Measurements from ENCODE around the gene GALNT1. TPM values are rescaled to one million over a fixed set of nuclear protein-coding genes. Genes with fewer than 3 reads are reported as not detected.
A peak's percentile ranks its signal among the peaks of the same experiment; 100 is the strongest.

The GALNT1 gene
- total RNA-seq, 1 donor from 2014 or later: 113 TPM

DNA sequence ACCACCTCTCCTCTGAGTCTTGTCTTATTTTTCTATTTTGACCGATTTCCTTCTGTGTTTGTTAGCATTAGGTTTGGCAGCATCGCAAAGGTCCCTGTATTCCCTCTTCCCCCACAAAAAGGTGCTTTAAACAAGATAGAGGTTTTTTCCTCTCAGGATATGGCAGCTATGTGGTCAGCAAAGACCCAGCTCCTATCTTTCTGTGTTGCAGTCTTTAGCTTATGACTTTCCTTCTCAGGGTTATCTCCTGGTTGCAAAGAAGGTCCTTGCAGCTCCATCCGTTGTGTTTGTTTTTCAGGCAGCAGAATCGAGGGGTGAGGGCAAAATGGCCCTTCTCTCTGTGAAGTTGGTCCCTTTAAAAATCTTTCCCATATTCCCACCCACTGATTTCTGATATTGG lies 38.4 kb downstream of the GALNT1 start:
- H3K4me1 Mint-ChIP-seq: no peaks in the 10 kb centered on the region
- TF ChIP-seq, protein P1, sequence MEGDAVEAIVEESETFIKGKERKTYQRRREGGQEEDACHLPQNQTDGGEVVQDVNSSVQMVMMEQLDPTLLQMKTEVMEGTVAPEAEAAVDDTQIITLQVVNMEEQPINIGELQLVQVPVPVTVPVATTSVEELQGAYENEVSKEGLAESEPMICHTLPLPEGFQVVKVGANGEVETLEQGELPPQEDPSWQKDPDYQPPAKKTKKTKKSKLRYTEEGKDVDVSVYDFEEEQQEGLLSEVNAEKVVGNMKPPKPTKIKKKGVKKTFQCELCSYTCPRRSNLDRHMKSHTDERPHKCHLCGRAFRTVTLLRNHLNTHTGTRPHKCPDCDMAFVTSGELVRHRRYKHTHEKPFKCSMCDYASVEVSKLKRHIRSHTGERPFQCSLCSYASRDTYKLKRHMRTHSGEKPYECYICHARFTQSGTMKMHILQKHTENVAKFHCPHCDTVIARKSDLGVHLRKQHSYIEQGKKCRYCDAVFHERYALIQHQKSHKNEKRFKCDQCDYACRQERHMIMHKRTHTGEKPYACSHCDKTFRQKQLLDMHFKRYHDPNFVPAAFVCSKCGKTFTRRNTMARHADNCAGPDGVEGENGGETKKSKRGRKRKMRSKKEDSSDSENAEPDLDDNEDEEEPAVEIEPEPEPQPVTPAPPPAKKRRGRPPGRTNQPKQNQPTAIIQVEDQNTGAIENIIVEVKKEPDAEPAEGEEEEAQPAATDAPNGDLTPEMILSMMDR (IDR thresholded peaks at IDR 0.05): no peak
- TF ChIP-seq EZH2 (IDR thresholded peaks at IDR 0.05) (no peak), EZH2phosphoT487 (IDR thresholded peaks at IDR 0.05) (no peak)
- peaks cover 61% of the 10 kb centered on the region for H3K79me2 ChIP-seq (ENCODE audit: low read depth)
- peaks cover 33% of the 10 kb centered on the region for H3K4me1 ChIP-seq
- peaks cover 17% of the 10 kb centered on the region for H3K36me3 Mint-ChIP-seq
- H2AFZ ChIP-seq (replicated peaks): no peak overlapping the region
- H3K27me3 ChIP-seq: no peaks in the 10 kb centered on the region
- H3K27ac ChIP-seq: no peak overlapping the region
- H3K9me3 ChIP-seq (ENCODE audit: low read depth): peaks cover 4% of the 10 kb centered on the region
- H3K9ac ChIP-seq: no peak overlapping the region
- no peaks in the 10 kb centered on the region for H3K36me3 ChIP-seq
- peaks cover 24% of the 10 kb centered on the region for H3K9me3 Mint-ChIP-seq
- no peaks in the 10 kb centered on the region for H4K20me1 ChIP-seq (ENCODE audit: low read depth)
- H3K27me3 Mint-ChIP-seq (ENCODE audit: insufficient read depth, low read depth): no peaks in the 10 kb centered on the region
- no peak overlapping the region for H3K4me2 ChIP-seq
- no peak overlapping the region for H3K4me3 Mint-ChIP-seq
- H3F3A ChIP-seq (ENCODE audit: low read depth): no peaks in the 10 kb centered on the region
- no peak overlapping the region for H3K4me3 ChIP-seq
- DNase-seq (ENCODE audit: low spot score): no peak
- peak overlapping the region; percentile 43 for H3K27ac Mint-ChIP-seq

DNA sequence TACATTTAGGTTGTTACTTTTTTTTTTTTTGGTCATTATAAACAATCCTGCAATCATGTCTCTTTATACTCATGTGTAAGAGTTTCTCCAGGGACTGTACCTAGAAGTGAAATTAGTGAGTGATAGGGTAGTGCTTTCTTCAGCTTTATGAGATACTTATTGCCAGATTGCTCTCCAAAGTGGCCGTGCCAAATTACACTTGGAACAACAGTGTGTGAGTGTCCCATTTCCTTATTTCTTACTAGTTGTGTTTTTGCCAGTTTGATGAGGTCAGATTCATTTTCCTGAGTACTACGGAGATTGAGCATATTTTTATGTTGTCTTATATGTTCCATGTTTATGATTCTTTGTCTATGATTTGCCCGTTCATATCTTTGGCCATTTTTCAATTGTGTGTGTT lies 39.2 kb downstream of the GALNT1 start:
- peaks cover 33% of the 10 kb centered on the region for H3K4me1 ChIP-seq
- no peak overlapping the region for H3K4me2 ChIP-seq
- peaks cover 32% of the 10 kb centered on the region for H3K9me3 Mint-ChIP-seq
- H3K27me3 Mint-ChIP-seq (ENCODE audit: insufficient read depth, low read depth): no peaks in the 10 kb centered on the region
- no peak for DNase-seq (ENCODE audit: low spot score)
- no peaks in the 10 kb centered on the region for H3F3A ChIP-seq (ENCODE audit: low read depth)
- no peaks in the 10 kb centered on the region for H3K4me1 Mint-ChIP-seq
- H3K4me3 Mint-ChIP-seq: no peak overlapping the region
- H4K20me1 ChIP-seq (ENCODE audit: low read depth): no peaks in the 10 kb centered on the region
- no peak for TF ChIP-seq EZH2phosphoT487 (IDR thresholded peaks at IDR 0.05)
- TF ChIP-seq, protein P1 (IDR thresholded peaks at IDR 0.05): no peak
- TF ChIP-seq EZH2 (IDR thresholded peaks at IDR 0.05): no peak
- no peaks in the 10 kb centered on the region for H3K27me3 ChIP-seq
- H3K36me3 ChIP-seq: no peaks in the 10 kb centered on the region
- H3K9me3 ChIP-seq (ENCODE audit: low read depth): peaks cover 4% of the 10 kb centered on the region
- H3K79me2 ChIP-seq (ENCODE audit: low read depth): peaks cover 65% of the 10 kb centered on the region
- H3K27ac ChIP-seq: no peak overlapping the region
- H3K4me3 ChIP-seq: no peak overlapping the region
- no peak overlapping the region for H2AFZ ChIP-seq (replicated peaks)
- no peak overlapping the region for H3K9ac ChIP-seq
- H3K36me3 Mint-ChIP-seq: peaks cover 25% of the 10 kb centered on the region
- no peak overlapping the region for H3K27ac Mint-ChIP-seq

DNA sequence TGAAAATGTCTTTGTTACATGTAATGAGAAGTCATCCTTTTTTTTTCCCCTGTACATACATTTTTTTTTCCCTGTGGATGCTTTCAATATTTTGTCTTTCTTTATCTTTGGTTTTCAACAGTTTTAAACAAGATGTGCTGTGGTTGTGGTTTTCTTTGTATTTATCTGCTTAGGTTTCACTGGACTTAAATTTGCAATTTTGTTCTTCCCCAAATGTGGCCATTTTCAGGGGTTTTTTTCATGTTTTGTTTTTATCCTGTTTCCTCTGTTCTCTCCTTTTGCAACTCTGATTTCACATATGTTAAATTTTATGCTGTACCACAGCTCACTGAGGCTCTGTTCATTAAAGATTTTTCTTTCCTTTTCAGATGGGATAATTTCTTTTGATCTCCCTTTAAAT lies 41.7 kb downstream of the GALNT1 start:
- no peak overlapping the region for H3K4me3 Mint-ChIP-seq

More for the DNA sequence above, 41.7 kb downstream of the GALNT1 start:
- Histone ChIP-seq H3K27ac (no peak overlapping the region), H3K4me2 (no peak overlapping the region), H3K36me3 (no peaks in the 10 kb centered on the region), H3K4me1 (peaks cover 15% of the 10 kb centered on the region), H3K9ac (no peak overlapping the region), H3K79me2 (ENCODE audit: low read depth) (peaks cover 69% of the 10 kb centered on the region), H3K9me3 (ENCODE audit: low read depth) (peaks cover 4% of the 10 kb centered on the region), H3K4me3 (no peak overlapping the region), H3K27me3 (no peaks in the 10 kb centered on the region), H4K20me1 (ENCODE audit: low read depth) (no peaks in the 10 kb centered on the region), H3F3A (ENCODE audit: low read depth) (no peaks in the 10 kb centered on the region), H2AFZ (replicated peaks) (no peak overlapping the region)
- no peaks in the 10 kb centered on the region for H3K4me1 Mint-ChIP-seq
- no peak for DNase-seq (ENCODE audit: low spot score)
- peaks cover 55% of the 10 kb centered on the region for H3K9me3 Mint-ChIP-seq
- peaks cover 4% of the 10 kb centered on the region for H3K27me3 Mint-ChIP-seq (ENCODE audit: insufficient read depth, low read depth)
- peaks cover 43% of the 10 kb centered on the region for H3K36me3 Mint-ChIP-seq
- H3K27ac Mint-ChIP-seq: no peak overlapping the region
- TF ChIP-seq, protein P1 (IDR thresholded peaks at IDR 0.05): no peak
- TF ChIP-seq EZH2phosphoT487 (IDR thresholded peaks at IDR 0.05) (no peak), EZH2 (IDR thresholded peaks at IDR 0.05) (no peak)
